ENCODE measurements around the gene SAPCD2.

Gene SAPCD2

GRCh38 chr9:137106662-137107250 lies 36.4 kb upstream of the SAPCD2 start:
- DNase-seq = no peak

GRCh38 chr9:137105814-137106661 lies 35.7 kb upstream of the SAPCD2 start:
- no peak for DNase-seq

- no peak for DNase-seq
Observed at GRCh38 chr9:137103206-137103999, 33.0 kb upstream of the SAPCD2 start.

- DNase-seq = no peak
Observed at GRCh38 chr9:137099231-137099630, 28.9 kb upstream of the SAPCD2 start.

GRCh38 chr9:137097761-137098462 lies 27.6 kb upstream of the SAPCD2 start:
- no peak for DNase-seq

GRCh38 chr9:137096785-137097546 lies 26.6 kb upstream of the SAPCD2 start:
- no peak for DNase-seq

- no peak for DNase-seq
Observed at GRCh38 chr9:137095664-137096517, 25.5 kb upstream of the SAPCD2 start.

- DNase-seq = no peak
Observed at GRCh38 chr9:137089232-137089947, 19.0 kb upstream of the SAPCD2 start.

GRCh38 chr9:137088121-137088520 lies 17.8 kb upstream of the SAPCD2 start:
- no peak for DNase-seq

GRCh38 chr9:137087409-137087925 lies 17.1 kb upstream of the SAPCD2 start:
- DNase-seq = no peak

GRCh38 chr9:137086531-137087408 lies 16.4 kb upstream of the SAPCD2 start, which contains the start of gene MAN1B1:
Gene MAN1B1 (plus strand): TSS chr9:137086985. CDS start chr9:137087000, 15 bp downstream.
- peak; percentile 98 for DNase-seq

- peak; percentile 45 for DNase-seq
Observed at GRCh38 chr9:137085920-137086530, 15.7 kb upstream of the SAPCD2 start.

GRCh38 chr9:137084526-137084925 lies 14.2 kb upstream of the SAPCD2 start:
- no peak for DNase-seq

- peak; percentile 90 for DNase-seq
Observed at GRCh38 chr9:137083394-137084004, 13.1 kb upstream of the SAPCD2 start.

- no peak for DNase-seq
Observed at GRCh38 chr9:137082925-137083290, 12.6 kb upstream of the SAPCD2 start.

- no peak for DNase-seq
Observed at GRCh38 chr9:137082222-137082924, 12.0 kb upstream of the SAPCD2 start.

Data from NCI-H226 (cell line).